Jurkat, Clone E6-1 (cell line): ENCODE data around the gene HOXA5.

Experiments
- DNase-seq: peaks from one replicate; pipeline ENCODE4 v3.0.0-alpha.2; 2011; ENCODE audit warnings: low read depth, low spot score
- H3K4me3 ChIP-seq: 2 replicates; pipeline ENCODE4 v1.5.1; 2011; ENCODE audit warnings: mild to moderate bottlenecking, low read length, control low read depth, moderate library complexity

HOXA5 gene

GRCh38 chr7:27113991-27114769 lies 29.3 kb downstream of the HOXA5 start:
- H3K4me3 ChIP-seq = no peak overlapping the region
- no peak for DNase-seq

DNA sequence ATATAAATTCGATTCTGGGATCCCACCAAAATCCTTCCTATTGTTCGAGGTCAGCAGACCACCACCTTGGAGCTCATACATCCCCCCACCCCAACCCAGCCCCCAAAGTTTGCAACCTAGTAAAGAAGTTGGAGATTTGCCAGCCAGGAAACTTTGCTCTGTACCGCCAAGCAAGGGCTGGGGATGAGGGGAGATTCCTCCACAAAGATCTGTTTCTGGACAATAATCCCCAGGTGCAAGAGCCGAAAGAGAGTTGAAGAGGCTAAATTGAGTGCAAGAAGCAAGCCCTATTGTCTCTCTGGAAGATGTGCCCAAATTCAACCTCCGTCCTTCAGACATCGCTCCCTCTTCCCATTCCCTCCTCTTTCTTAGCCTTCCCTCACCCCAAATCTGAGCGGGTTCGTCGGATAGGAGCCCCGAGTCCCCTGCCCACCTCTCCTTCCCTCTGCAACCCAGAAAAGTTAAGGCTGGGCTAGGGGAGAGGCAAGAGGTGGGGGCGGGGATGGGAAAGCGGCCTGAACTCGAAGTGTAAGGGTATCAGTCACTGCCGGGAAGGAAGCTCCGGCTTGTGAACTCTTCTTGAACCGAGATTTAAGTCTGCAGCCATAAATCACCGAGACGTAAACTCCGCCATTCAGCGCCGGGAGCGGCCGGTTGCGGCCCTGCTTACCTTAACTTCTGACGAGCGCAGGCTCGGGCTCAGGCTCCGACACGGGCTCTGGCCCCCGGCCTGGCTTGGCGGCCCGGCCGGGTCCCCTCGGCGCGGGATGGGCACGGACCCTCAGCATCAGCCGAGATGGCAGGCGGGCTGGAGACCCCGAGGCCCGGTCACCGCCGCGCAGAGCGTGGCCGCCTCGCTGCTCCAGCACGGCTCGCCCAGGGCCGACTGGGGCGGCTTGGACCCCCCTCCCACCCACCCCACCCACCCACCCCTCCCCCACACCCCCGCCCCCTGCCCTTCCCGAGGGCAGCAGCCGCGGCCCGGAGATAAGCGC lies 30.2 kb downstream of the HOXA5 start:
- DNase-seq = no peak
- H3K4me3 ChIP-seq = no peak overlapping the region

DNA sequence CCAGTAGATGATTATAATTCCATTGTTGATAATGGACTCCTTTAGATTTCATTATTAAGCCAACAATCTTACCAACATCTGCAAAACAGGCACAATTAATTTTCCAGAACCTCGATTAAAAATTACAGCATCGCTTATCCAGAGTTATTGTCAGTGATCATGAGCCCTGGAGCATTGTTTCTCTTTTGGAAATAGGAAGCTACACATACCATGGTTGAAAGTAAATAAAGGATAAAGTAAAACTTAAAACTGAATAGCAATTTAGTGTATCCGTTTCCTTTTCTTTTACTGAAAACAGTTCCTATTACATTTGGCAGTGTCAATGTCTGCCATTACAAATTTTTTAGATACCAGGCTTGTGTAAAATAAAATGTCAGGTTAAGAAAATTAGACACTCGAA lies 31.1 kb downstream of the HOXA5 start:
- no peak overlapping the region for H3K4me3 ChIP-seq

DNA sequence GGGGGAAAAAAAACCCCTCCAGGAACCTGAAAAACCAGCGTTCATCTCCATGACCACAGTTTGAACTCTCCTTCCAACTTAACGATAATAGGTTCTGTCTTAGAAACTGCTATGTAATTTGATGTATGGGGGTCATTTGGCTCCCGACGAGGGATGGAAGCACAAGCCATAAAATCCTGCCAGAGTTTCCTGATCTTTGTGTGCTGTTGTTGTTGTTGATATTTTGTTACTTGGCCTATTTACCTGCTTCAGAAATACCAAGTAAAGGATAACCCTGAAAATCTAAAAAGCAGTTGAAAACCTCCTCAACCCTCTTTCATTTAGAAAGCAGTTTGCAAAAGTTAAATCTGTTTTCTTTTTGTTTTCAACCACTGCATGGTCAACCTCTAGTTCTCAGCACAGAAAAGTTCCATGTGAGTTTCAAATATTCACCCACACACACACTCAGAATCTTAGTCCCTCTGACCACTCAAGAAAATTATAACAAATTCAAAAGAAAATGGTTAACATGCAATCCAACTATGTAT lies 31.7 kb downstream of the HOXA5 start:
- no peak overlapping the region for H3K4me3 ChIP-seq
- DNase-seq = no peak

More for the DNA sequence above, 31.1 kb downstream of the HOXA5 start:
- DNase-seq = no peak

DNA sequence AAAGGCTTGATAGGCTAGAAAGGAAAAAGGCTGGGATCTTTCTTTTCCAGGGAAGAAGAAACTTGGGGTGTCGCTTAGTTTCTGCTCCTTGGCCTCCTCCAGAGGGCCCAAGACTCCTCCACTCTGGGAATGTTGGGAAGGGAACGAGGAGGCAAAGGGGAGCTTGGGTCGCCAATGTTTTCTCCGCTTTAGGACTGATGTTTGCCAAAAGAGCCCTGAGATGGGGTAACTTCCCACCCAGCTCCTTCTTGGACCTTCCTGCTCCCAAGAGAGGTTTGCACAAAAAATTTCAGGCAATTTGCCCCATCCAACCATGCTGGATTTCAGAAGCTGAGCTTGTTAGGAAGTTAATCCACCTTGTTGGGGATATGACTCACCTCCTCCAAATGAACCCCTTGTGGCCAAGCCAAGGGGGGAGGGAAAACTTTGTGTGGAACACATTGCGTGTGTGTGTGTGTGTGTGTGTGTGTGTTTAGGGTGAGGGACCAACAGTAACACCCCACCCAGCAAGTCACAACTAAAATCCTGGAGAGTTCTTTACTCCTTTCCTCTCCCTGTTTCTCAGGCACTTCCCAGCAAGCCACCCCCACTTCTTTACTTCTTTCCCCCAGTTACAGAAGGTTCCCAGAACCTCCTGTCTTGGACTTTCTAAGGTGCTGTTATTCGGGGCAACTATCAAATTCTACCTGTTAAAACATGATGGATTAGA lies 32.3 kb downstream of the HOXA5 start:
- DNase-seq = no peak
- no peak overlapping the region for H3K4me3 ChIP-seq

- no peak for DNase-seq
- no peak overlapping the region for H3K4me3 ChIP-seq
Measured at GRCh38 chr7:27110186-27111031, 33.1 kb downstream of the HOXA5 start.

- no peak for DNase-seq
- H3K4me3 ChIP-seq = no peak overlapping the region
Measured at GRCh38 chr7:27109466-27110185, 33.9 kb downstream of the HOXA5 start.

- DNase-seq = no peak
- no peak overlapping the region for H3K4me3 ChIP-seq
Measured at GRCh38 chr7:27108390-27109127, 34.9 kb downstream of the HOXA5 start.

DNA sequence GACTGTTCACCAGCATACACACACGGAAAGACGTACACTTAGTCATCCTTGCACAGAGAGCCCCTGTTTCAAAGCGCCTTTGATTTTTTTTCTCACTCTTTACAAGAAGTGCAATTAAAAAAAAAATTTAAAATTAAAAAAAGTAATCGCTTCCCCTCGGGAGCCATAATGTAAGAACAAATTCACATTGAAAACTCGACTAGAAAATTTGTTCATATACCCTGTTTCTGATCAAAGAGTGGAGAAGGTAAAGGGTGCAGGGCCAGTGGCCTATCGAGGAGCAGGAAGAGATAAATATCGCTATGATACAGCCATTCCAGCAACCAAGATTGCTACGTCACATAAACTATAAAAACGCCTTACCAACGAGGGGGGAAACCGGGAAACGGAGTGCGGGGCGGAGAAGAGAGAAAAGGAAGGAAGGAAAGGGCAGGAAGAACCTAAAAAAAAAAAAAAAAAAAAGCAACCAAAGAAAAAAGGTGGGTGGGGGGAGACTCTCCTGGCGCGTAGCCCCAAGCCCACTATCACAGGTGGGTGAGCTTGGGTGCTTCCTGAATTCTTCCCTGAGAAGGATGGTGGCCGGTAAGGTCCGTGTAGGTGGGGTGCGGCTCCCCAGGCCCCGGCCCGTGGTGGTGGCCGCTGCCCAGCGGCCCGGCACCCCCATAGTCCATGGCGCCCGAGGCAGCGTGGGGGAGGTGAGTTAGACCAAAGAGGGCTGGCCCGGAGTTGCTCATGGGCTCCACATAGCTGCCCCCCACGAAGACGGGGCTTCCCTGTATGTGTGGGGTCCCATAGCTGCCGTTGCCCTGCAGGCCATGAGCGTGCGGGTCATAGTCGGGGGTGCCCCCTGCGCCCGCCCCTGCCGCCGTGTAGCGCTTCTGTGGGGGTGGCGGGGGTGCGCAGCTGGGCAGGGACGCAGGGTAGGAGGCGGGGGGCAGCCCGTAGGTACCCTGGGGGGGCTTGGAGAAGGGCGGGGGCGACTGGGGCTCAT lies 35.8 kb downstream of the HOXA5 start:
- DNase-seq = no peak
- H3K4me3 ChIP-seq = no peak overlapping the region

GRCh38 chr7:27106901-27107240 lies 36.6 kb downstream of the HOXA5 start:
- no peak overlapping the region for H3K4me3 ChIP-seq
- DNase-seq = no peak

- DNase-seq = no peak
- no peak overlapping the region for H3K4me3 ChIP-seq
Measured at GRCh38 chr7:27106181-27106900, 37.1 kb downstream of the HOXA5 start.

DNA sequence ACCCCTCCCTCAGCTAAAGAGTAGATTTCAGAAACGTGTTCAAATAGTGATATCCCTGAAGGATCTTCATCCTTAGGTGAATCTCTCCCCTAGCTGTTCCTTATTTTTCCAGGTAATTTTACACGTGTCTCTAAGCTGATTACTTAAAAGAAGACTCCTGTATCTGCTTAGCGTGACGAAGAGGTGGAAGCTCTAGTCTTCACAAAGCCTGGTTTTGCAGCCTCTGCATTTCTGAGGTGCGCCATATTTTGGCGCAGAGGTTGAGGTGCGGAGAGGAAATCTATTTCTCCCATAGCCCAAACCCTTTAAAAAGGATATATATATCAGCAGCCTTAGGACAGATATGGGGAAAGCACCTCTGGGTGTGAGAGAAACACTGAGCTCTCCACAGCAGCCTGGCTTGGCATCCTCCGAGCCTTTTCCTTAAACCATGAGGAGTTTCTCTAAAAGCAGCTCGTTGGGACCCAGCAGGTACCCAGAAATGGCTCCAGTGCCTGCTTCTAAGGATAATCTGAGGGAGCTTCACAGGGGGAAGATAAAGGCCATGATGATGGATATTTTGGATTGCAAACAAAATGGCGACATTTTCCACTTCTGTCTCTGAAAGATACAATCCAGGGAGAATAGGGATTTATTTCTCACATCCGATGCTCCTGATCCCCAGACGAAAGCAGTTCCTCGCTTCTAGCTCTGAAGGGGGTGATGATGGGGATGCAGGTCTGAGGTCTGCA lies 38.0 kb downstream of the HOXA5 start:
- no peak for DNase-seq
- no peak overlapping the region for H3K4me3 ChIP-seq

- DNase-seq = no peak
- H3K4me3 ChIP-seq = no peak overlapping the region
Measured at GRCh38 chr7:27104341-27105058, 39.0 kb downstream of the HOXA5 start.

- DNase-seq = no peak
Measured at GRCh38 chr7:27103489-27104226, 39.8 kb downstream of the HOXA5 start.

More at GRCh38 chr7:27103489-27104226, 39.8 kb downstream of the HOXA5 start:
- H3K4me3 ChIP-seq = no peak overlapping the region
